ENCODE results near the gene HPS5.
"Not testable (repeated sequence)": the region's sequence is repeated elsewhere in the genome, so short reads cannot be mapped to it uniquely, and the experiment has no call there.

Gene HPS5

GRCh38 chr11:18271206-18271605 is 50.7 kb downstream of the HPS5 start:
- H4K20me1 ChIP-seq (ENCODE audit: insufficient read depth) = no peaks in the 10 kb centered on the region
- no peaks in the 10 kb centered on the region for H3K27me3 ChIP-seq (ENCODE audit: insufficient read depth, low read depth)
- no peaks in the 10 kb centered on the region for H3K36me3 ChIP-seq (ENCODE audit: insufficient read depth)
- no peaks in the 10 kb centered on the region for H3K79me2 ChIP-seq (ENCODE audit: insufficient read depth, low read depth)
- TF ChIP-seq, protein P1, sequence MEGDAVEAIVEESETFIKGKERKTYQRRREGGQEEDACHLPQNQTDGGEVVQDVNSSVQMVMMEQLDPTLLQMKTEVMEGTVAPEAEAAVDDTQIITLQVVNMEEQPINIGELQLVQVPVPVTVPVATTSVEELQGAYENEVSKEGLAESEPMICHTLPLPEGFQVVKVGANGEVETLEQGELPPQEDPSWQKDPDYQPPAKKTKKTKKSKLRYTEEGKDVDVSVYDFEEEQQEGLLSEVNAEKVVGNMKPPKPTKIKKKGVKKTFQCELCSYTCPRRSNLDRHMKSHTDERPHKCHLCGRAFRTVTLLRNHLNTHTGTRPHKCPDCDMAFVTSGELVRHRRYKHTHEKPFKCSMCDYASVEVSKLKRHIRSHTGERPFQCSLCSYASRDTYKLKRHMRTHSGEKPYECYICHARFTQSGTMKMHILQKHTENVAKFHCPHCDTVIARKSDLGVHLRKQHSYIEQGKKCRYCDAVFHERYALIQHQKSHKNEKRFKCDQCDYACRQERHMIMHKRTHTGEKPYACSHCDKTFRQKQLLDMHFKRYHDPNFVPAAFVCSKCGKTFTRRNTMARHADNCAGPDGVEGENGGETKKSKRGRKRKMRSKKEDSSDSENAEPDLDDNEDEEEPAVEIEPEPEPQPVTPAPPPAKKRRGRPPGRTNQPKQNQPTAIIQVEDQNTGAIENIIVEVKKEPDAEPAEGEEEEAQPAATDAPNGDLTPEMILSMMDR (conservative IDR thresholded peaks at IDR 0.05; ENCODE audit: low read depth, low read length) = no peak
- H3K27ac ChIP-seq = no peak overlapping the region
- H3K4me2 ChIP-seq = no peak overlapping the region
- no peak overlapping the region for H2AFZ ChIP-seq (ENCODE audit: low read depth)
- H3K9ac ChIP-seq = no peak overlapping the region
- no peak overlapping the region for H3K4me3 ChIP-seq (IDR thresholded peaks at IDR 0.05; ENCODE audit: insufficient read depth, low read depth, low read length)
- peaks cover 11% of the 10 kb centered on the region for H3K4me1 ChIP-seq (ENCODE audit: low read depth, poor library complexity, severe bottlenecking)

- Histone ChIP-seq H3K4me2 (no peak overlapping the region), H3K9ac (no peak overlapping the region), H2AFZ (ENCODE audit: low read depth) (no peak overlapping the region), H3K36me3 (ENCODE audit: insufficient read depth) (no peaks in the 10 kb centered on the region), H3K27me3 (ENCODE audit: insufficient read depth, low read depth) (no peaks in the 10 kb centered on the region), H3K4me3 (IDR thresholded peaks at IDR 0.05; ENCODE audit: insufficient read depth, low read depth, low read length) (no peak overlapping the region), H3K79me2 (ENCODE audit: insufficient read depth, low read depth) (no peaks in the 10 kb centered on the region), H3K4me1 (ENCODE audit: low read depth, poor library complexity, severe bottlenecking) (peaks cover 11% of the 10 kb centered on the region), H3K27ac (no peak overlapping the region), H4K20me1 (ENCODE audit: insufficient read depth) (no peaks in the 10 kb centered on the region)
- TF ChIP-seq, protein P1 (conservative IDR thresholded peaks at IDR 0.05; ENCODE audit: low read depth, low read length) = no peak
Observed at GRCh38 chr11:18270102-18270501, 51.8 kb downstream of the HPS5 start.

GRCh38 chr11:18269252-18269651 is 52.7 kb downstream of the HPS5 start:
- H3K9ac ChIP-seq; H3K4me3 ChIP-seq (IDR thresholded peaks at IDR 0.05; ENCODE audit: insufficient read depth, low read depth, low read length); H2AFZ ChIP-seq (ENCODE audit: low read depth): not testable (repeated sequence)

GRCh38 chr11:18267335-18268133 is 54.4 kb downstream of the HPS5 start:
- H3K79me2 ChIP-seq (ENCODE audit: insufficient read depth, low read depth); H3K9ac ChIP-seq; H3K4me3 ChIP-seq (IDR thresholded peaks at IDR 0.05; ENCODE audit: insufficient read depth, low read depth, low read length); H3K36me3 ChIP-seq (ENCODE audit: insufficient read depth); H3K27me3 ChIP-seq (ENCODE audit: insufficient read depth, low read depth); H4K20me1 ChIP-seq (ENCODE audit: insufficient read depth): not testable (repeated sequence)
- H2AFZ ChIP-seq (ENCODE audit: low read depth) = peak overlapping the region; percentile 71; the same call in 1 of the 2 replicates
- peak overlapping the region; percentile 73 for H3K4me2 ChIP-seq
- H3K27ac ChIP-seq = peak overlapping the region; percentile 32; the same call in 1 of the 2 replicates
- peaks cover 11% of the 10 kb centered on the region for H3K4me1 ChIP-seq (ENCODE audit: low read depth, poor library complexity, severe bottlenecking)

More at GRCh38 chr11:18269252-18269651, 52.7 kb downstream of the HPS5 start:
- H3K36me3 ChIP-seq (ENCODE audit: insufficient read depth); H3K27ac ChIP-seq; H4K20me1 ChIP-seq (ENCODE audit: insufficient read depth); H3K79me2 ChIP-seq (ENCODE audit: insufficient read depth, low read depth); H3K27me3 ChIP-seq (ENCODE audit: insufficient read depth, low read depth); H3K4me2 ChIP-seq: not testable (repeated sequence)
- H3K4me1 ChIP-seq (ENCODE audit: low read depth, poor library complexity, severe bottlenecking) = peaks cover 11% of the 10 kb centered on the region

DNA sequence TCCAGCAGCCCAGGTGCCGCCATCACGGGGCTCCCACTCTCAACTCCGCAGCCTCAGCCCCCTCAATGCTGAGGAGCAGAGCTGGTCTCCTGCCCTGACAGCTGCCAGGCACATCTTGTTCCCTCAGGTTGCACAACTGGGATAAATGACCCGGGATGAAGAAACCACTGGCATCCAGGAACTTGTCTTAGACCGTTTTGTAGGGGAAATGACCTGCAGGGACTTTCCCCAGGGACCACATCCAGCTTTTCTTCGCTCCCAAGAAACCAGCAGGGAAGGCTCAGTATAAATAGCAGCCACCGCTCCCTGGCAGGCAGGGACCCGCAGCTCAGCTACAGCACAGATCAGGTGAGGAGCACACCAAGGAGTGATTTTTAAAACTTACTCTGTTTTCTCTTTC is 56.0 kb downstream of the HPS5 start, which contains the start of gene SAA1:
Gene SAA1, plus strand, starts transcription at position 316 of the 400 bp plus-strand sequence. CDS start 624 bp downstream, outside the sequence.
- H3K4me3 ChIP-seq (IDR thresholded peaks at IDR 0.05; ENCODE audit: insufficient read depth, low read depth, low read length) = no peak within 1 kb of the TSS
- H3K4me2 ChIP-seq = no peak within 1 kb of the TSS
- H3K27me3 ChIP-seq (ENCODE audit: insufficient read depth, low read depth) = no peaks in the 10 kb centered on the region
- TF ChIP-seq, protein P1 (conservative IDR thresholded peaks at IDR 0.05; ENCODE audit: low read depth, low read length) = no peak
- peaks cover 11% of the 10 kb centered on the region for H3K4me1 ChIP-seq (ENCODE audit: low read depth, poor library complexity, severe bottlenecking)
- no peak within 1 kb of the TSS for H2AFZ ChIP-seq (ENCODE audit: low read depth)
- H3K36me3 ChIP-seq (ENCODE audit: insufficient read depth) = no peaks in the 10 kb centered on the region
- H3K27ac ChIP-seq = no peak within 1 kb of the TSS
- no peaks in the 10 kb centered on the region for H3K79me2 ChIP-seq (ENCODE audit: insufficient read depth, low read depth)
- no peak within 1 kb of the TSS for H3K9ac ChIP-seq
- no peaks in the 10 kb centered on the region for H4K20me1 ChIP-seq (ENCODE audit: insufficient read depth)

Data from KMS-11 (cell line).